ENCODE measurements around the gene FNDC4. TPM values are rescaled to one million over a fixed set of nuclear protein-coding genes. Genes with fewer than 3 reads are reported as not detected.
"Not testable (repeated sequence)": the region's sequence is repeated elsewhere in the genome, so short reads cannot be mapped to it uniquely, and the experiment has no call there.

Gene FNDC4, protein sequence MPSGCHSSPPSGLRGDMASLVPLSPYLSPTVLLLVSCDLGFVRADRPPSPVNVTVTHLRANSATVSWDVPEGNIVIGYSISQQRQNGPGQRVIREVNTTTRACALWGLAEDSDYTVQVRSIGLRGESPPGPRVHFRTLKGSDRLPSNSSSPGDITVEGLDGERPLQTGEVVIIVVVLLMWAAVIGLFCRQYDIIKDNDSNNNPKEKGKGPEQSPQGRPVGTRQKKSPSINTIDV
- total RNA-seq: not detected
- polyA plus RNA-seq (2013, experiment 1 of 2): not detected
- 0.19 TPM for polyA plus RNA-seq (2013, experiment 2 of 2)
- total RNA-seq: 0 to 3.2 (median 0) reads per million in 172 experiments

GRCh38 chr2:27494944-27495554 lies at the start of gene FNDC4:
Gene FNDC4, minus strand, starts transcription at chr2:27495200. Its CDS starts 521 bp downstream, at chr2:27494679.
- H3K27ac ChIP-seq (ENCODE audit: low read depth in 1 of 2, low read length in 2 of 2): no peak within 1 kb of the TSS
- Mint-ChIP-seq H3K4me1 (ENCODE audit: low read depth) (peaks cover 15% of the 10 kb centered on the region), H3K27me3 (peaks cover 56% of the 10 kb centered on the region), H3K9me3 (no peaks in the 10 kb centered on the region), H3K4me3 (peak within 1 kb of the TSS; percentile 56), H3K36me3 (ENCODE audit: low read depth) (no peaks in the 10 kb centered on the region), H3K27ac (no peak within 1 kb of the TSS)
- peak within 1 kb of the TSS; percentile 39 for H3K4me3 ChIP-seq (ENCODE audit: low read length)
- ATAC-seq (ENCODE audit: poor library complexity) (peak; percentile 64), DNase-seq (peak in 8 of 14 experiments; percentile 4 to 55 (median 24))
- TF ChIP-seq, protein P1, sequence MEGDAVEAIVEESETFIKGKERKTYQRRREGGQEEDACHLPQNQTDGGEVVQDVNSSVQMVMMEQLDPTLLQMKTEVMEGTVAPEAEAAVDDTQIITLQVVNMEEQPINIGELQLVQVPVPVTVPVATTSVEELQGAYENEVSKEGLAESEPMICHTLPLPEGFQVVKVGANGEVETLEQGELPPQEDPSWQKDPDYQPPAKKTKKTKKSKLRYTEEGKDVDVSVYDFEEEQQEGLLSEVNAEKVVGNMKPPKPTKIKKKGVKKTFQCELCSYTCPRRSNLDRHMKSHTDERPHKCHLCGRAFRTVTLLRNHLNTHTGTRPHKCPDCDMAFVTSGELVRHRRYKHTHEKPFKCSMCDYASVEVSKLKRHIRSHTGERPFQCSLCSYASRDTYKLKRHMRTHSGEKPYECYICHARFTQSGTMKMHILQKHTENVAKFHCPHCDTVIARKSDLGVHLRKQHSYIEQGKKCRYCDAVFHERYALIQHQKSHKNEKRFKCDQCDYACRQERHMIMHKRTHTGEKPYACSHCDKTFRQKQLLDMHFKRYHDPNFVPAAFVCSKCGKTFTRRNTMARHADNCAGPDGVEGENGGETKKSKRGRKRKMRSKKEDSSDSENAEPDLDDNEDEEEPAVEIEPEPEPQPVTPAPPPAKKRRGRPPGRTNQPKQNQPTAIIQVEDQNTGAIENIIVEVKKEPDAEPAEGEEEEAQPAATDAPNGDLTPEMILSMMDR (IDR thresholded peaks at IDR 0.05): no peak
- intact Hi-C loops (cut with DNase I, micrococcal nuclease): loop anchor here in 1 of 2 experiments (2.0 kb wide), 1 partner anchor 86 kb away; no protein-coding TSS in a partner anchor
- peaks cover 14% of the 10 kb centered on the region for H3K4me1 ChIP-seq (ENCODE audit: insufficient read depth, low read length)
- H3K36me3 ChIP-seq (ENCODE audit: insufficient read depth, low read length): no peaks in the 10 kb centered on the region
- peaks cover 38 to 53% of the 10 kb centered on the region in 2 experiments for H3K27me3 ChIP-seq (ENCODE audit: control insufficient read depth in 1 of 2, insufficient read depth in 2 of 2, low read length in 2 of 2)
- ChIA-PET POLR2A (no interaction called here), CTCF (no interaction called here)
- H3K9me3 ChIP-seq (ENCODE audit: control insufficient read depth in 1 of 2, insufficient read depth in 1 of 2, low read length in 2 of 2): no peaks in the 10 kb centered on the region

GRCh38 chr2:27544143-27544821 lies 49.3 kb upstream of the FNDC4 start:
- CTCF ChIA-PET: no interaction called here

DNA sequence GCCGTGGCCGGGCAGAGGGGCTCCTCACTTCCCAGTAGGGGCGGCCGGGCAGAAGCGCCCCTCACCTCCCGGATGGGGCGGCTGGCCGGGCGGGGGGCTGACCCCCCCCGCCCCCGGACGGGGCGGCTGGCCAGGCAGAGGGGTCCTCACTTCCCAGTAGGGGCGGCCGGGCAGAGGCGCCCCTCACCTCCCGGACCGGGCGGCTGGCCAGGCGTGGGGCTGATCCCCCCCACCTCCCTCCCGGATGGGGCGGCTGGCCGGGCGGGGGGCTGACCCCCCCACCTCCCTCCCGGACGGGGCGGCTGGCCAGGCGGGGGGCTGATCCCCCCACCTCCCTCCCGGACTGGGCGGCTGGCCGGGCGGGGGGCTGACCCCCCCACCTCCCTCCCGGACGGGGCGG lies 44.6 kb upstream of the FNDC4 start:
- H3K4me3 Mint-ChIP-seq; DNase-seq; H3K36me3 ChIP-seq (ENCODE audit: insufficient read depth, low read length); ATAC-seq (ENCODE audit: poor library complexity); H3K27ac ChIP-seq (ENCODE audit: low read depth in 1 of 2, low read length in 2 of 2); POLR2A ChIA-PET; H3K27me3 ChIP-seq (ENCODE audit: control insufficient read depth in 1 of 2, insufficient read depth in 2 of 2, low read length in 2 of 2); H3K4me1 ChIP-seq (ENCODE audit: insufficient read depth, low read length); H3K27ac Mint-ChIP-seq; H3K4me1 Mint-ChIP-seq (ENCODE audit: low read depth); H3K9me3 ChIP-seq (ENCODE audit: control insufficient read depth in 1 of 2, insufficient read depth in 1 of 2, low read length in 2 of 2); intact Hi-C loops (cut with DNase I, micrococcal nuclease); H3K9me3 Mint-ChIP-seq; H3K27me3 Mint-ChIP-seq; H3K4me3 ChIP-seq (ENCODE audit: low read length); CTCF ChIA-PET; H3K36me3 Mint-ChIP-seq (ENCODE audit: low read depth): not testable (repeated sequence)

More at GRCh38 chr2:27544143-27544821, 49.3 kb upstream of the FNDC4 start:
- TF ChIP-seq, protein P1 (IDR thresholded peaks at IDR 0.05): no peak
- no peak overlapping the region for H3K27ac Mint-ChIP-seq
- H3K27me3 Mint-ChIP-seq: no peaks in the 10 kb centered on the region
- no peaks in the 10 kb centered on the region for H3K9me3 ChIP-seq (ENCODE audit: control insufficient read depth in 1 of 2, insufficient read depth in 1 of 2, low read length in 2 of 2)
- ATAC-seq (ENCODE audit: poor library complexity): no peak
- no peak overlapping the region for H3K4me3 ChIP-seq (ENCODE audit: low read length)
- intact Hi-C loops (cut with DNase I, micrococcal nuclease): no loop called here
- no peaks in the 10 kb centered on the region for H3K36me3 ChIP-seq (ENCODE audit: insufficient read depth, low read length)
- DNase-seq: no peak
- no peaks in the 10 kb centered on the region for H3K4me1 Mint-ChIP-seq (ENCODE audit: low read depth)
- H3K36me3 Mint-ChIP-seq (ENCODE audit: low read depth): no peaks in the 10 kb centered on the region
- H3K4me1 ChIP-seq (ENCODE audit: insufficient read depth, low read length): no peaks in the 10 kb centered on the region
- POLR2A ChIA-PET: no interaction called here
- no peaks in the 10 kb centered on the region for H3K9me3 Mint-ChIP-seq
- H3K4me3 Mint-ChIP-seq: no peak overlapping the region
- no peak overlapping the region for H3K27ac ChIP-seq (ENCODE audit: low read depth in 1 of 2, low read length in 2 of 2)
- H3K27me3 ChIP-seq (ENCODE audit: control insufficient read depth in 1 of 2, insufficient read depth in 2 of 2, low read length in 2 of 2): no peaks in the 10 kb centered on the region

DNA sequence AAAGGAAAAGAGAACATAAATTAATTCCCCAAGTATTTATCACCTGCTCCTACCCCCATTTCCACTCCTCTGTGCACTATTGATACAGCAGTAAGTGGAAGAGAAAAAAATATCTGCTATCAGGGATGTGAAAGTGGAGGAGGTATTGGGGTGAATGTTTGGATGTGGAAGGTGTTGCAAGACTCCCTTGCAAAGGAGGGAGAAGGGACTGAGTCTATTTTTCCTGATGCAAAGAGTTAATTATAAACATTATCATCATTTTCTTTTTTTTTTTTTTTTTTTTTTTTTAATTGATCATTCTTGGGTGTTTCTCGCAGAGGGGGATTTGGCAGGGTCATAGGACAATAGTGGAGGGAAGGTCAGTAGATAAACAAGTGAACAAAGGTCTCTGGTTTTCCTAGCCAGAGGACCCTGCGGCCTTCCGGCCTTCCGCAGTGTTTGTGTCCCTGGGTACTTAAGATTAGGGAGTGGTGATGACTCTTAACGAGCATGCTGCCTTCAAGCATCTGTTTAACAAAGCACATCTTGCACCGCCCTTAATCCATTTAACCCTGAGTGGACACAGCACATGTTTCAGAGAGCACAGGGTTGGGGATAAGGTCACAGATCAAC lies 43.9 kb upstream of the FNDC4 start:
- H3K36me3 Mint-ChIP-seq (ENCODE audit: low read depth); H3K27ac Mint-ChIP-seq; intact Hi-C loops (cut with DNase I, micrococcal nuclease); H3K27me3 ChIP-seq (ENCODE audit: control insufficient read depth in 1 of 2, insufficient read depth in 2 of 2, low read length in 2 of 2); H3K4me3 ChIP-seq (ENCODE audit: low read length); ATAC-seq (ENCODE audit: poor library complexity); CTCF ChIA-PET; H3K27ac ChIP-seq (ENCODE audit: low read depth in 1 of 2, low read length in 2 of 2); H3K27me3 Mint-ChIP-seq; H3K9me3 Mint-ChIP-seq; H3K9me3 ChIP-seq (ENCODE audit: control insufficient read depth in 1 of 2, insufficient read depth in 1 of 2, low read length in 2 of 2); POLR2A ChIA-PET; H3K4me1 ChIP-seq (ENCODE audit: insufficient read depth, low read length); H3K36me3 ChIP-seq (ENCODE audit: insufficient read depth, low read length); DNase-seq; H3K4me1 Mint-ChIP-seq (ENCODE audit: low read depth); H3K4me3 Mint-ChIP-seq: not testable (repeated sequence)

Measured in CD4-positive, alpha-beta T cell (primary cell).